A549 (cell line): ENCODE measurements around the gene IL10. TPM values are rescaled to one million over a fixed set of nuclear protein-coding genes. Genes with fewer than 3 reads are reported as not detected.
A peak's percentile ranks its signal among the peaks of the same experiment; 100 is the strongest.

Experiments
- ATAC-seq, 2 experiments: fragments of 200-7000 bp in 1 of 2; fragments of >200 bp in 1 of 2; cut with Nextera tagmentation in 1 of 2; cut with Tn5 transposase in 1 of 2; 3 replicates each; pipeline versions ENCODE4 v1.8.0 to v1.9.1; 2018 to 2020; ENCODE audit warnings: mild to moderate bottlenecking in 1 of 2, moderate library complexity in 1 of 2
- CTCF ChIA-PET: fragments of 300-600 bp; sonication (Branson Sonifier 250); formaldehyde crosslinking; extraction: SDS; loops from one replicate; lab custom pipeline; 2021; ENCODE audit warnings: antibody characterized with exemption, inconsistent platforms; lab: Yijun Ruan, JAX
- POLR2A ChIA-PET: fragments of 350-600 bp; formaldehyde crosslinking; extraction: SDS; loops from one replicate; lab custom pipeline; 2021; ENCODE audit warnings: antibody characterized with exemption, inconsistent platforms; lab: Yijun Ruan, JAX
- DNase-seq, 2 experiments: peaks; one replicate each; pipeline versions ENCODE4 v3.0.0 to v3.0.0-alpha.2; 2011 to 2016; ENCODE audit warnings: low read depth in 1 of 2, low spot score in 1 of 2
- FAIRE-seq: peaks from 2 replicates; lab custom pipeline; 2011; peaks lifted over from hg19 to GRCh38; lab: Jason Lieb, UNC
- H3K27ac ChIP-seq, 2 experiments: fragments of >200 bp; sonication (Bioruptor Twin); formaldehyde crosslinking; 3 replicates each; pipeline ENCODE4 v1.5.1; 2016 to 2017
- H3K4me1 ChIP-seq: fragments of >200 bp; sonication (Bioruptor Twin); formaldehyde crosslinking; 3 replicates; pipeline ENCODE4 v1.6.1; 2016
- H3K4me2 ChIP-seq: fragments of >200 bp; sonication (Bioruptor Twin); formaldehyde crosslinking; 3 replicates; pipeline ENCODE4 v1.6.1; 2016
- H3K4me3 ChIP-seq: fragments of >200 bp; sonication (Bioruptor Twin); formaldehyde crosslinking; 3 replicates; pipeline ENCODE4 v1.5.1; 2016
- H3K9me3 ChIP-seq: fragments of >200 bp; sonication (Bioruptor Twin); formaldehyde crosslinking; 3 replicates; pipeline ENCODE4 v1.6.1; 2016
- BCL3 ChIP-seq: fragments of >200 bp; sonication (Bioruptor Twin); formaldehyde crosslinking; IDR thresholded peaks from 3 replicates; pipeline ENCODE4 v1.6.1; 2016
- ELK1 ChIP-seq: fragments of 150-350 bp; IDR thresholded peaks from 2 replicates; pipeline ENCODE4 v1.6.1; 2014; ENCODE audit warnings: low read depth, mild to moderate bottlenecking, low read length
- EP300 ChIP-seq, 2 experiments: fragments of >200 bp; sonication (Bioruptor Twin); formaldehyde crosslinking; IDR thresholded peaks; 2 replicates in 1 of 2; 3 replicates in 1 of 2; pipeline ENCODE4 v1.6.1; 2016 to 2017
- FOSB ChIP-seq: fragments of 250-450 bp; sonication (Bioruptor Pico); IDR thresholded peaks from 2 replicates; pipeline ENCODE4 v1.5.0; 2020; ENCODE audit warnings: mild to moderate bottlenecking, moderate library complexity
- FOXS1 ChIP-seq: fragments of 250-450 bp; sonication (Bioruptor Pico); IDR thresholded peaks from 2 replicates; pipeline ENCODE4 v1.5.0; 2020; ENCODE audit warnings: mild to moderate bottlenecking, moderate library complexity
- GATA3 ChIP-seq: IDR thresholded peaks from 2 replicates; pipeline ENCODE4 v1.6.1; 2012; ENCODE audit warnings: borderline replicate concordance
- HEYL ChIP-seq: fragments of 250-450 bp; sonication (Bioruptor Pico); IDR thresholded peaks from 2 replicates; pipeline ENCODE4 v1.8.0; 2021; ENCODE audit warnings: mild to moderate bottlenecking, moderate library complexity
- KDM5A ChIP-seq: fragments of 200-600 bp; sonication (generic); IDR thresholded peaks from 2 replicates; pipeline ENCODE4 v1.6.1; 2016; ENCODE audit warnings: antibody characterized with exemption, mild to moderate bottlenecking
- RAD21 ChIP-seq, 2 experiments: fragments of >200 bp in 1 of 2; sonication (Bioruptor Twin) in 1 of 2; formaldehyde crosslinking in 1 of 2; IDR thresholded peaks in 1 of 2; conservative IDR thresholded peaks in 1 of 2; 2 replicates in 1 of 2; 3 replicates in 1 of 2; pipeline ENCODE4 v1.6.1; 2012 to 2018; ENCODE audit warnings: inconsistent platforms in 1 of 2
- REST ChIP-seq: fragments of 200-600 bp; sonication (generic); IDR thresholded peaks from 2 replicates; pipeline ENCODE4 v1.6.1; 2016; ENCODE audit warnings: antibody characterized with exemption, mild to moderate bottlenecking, moderate library complexity
- RFX5 ChIP-seq: fragments of 450-650 bp; IDR thresholded peaks from 2 replicates; pipeline ENCODE4 v1.7.1; 2014; ENCODE audit warnings: antibody characterized with exemption, mild to moderate bottlenecking, moderate library complexity
- SMC3 ChIP-seq: fragments of >200 bp; sonication (Bioruptor Twin); formaldehyde crosslinking; IDR thresholded peaks from 3 replicates; pipeline ENCODE4 v1.6.1; 2018; ENCODE audit warnings: inconsistent platforms
- SREBF2 ChIP-seq: fragments of 450-650 bp; IDR thresholded peaks from 2 replicates; pipeline ENCODE4 v1.6.1; 2014; ENCODE audit warnings: mild to moderate bottlenecking, moderate library complexity
- TFCP2L1 ChIP-seq: fragments of 250-450 bp; sonication (Bioruptor Pico); IDR thresholded peaks from 2 replicates; pipeline ENCODE4 v1.5.0; 2021; ENCODE audit warnings: mild to moderate bottlenecking
- ZC3H11A ChIP-seq: fragments of 450-650 bp; IDR thresholded peaks from 2 replicates; pipeline ENCODE4 v1.6.1; 2014; ENCODE audit warnings: antibody characterized with exemption, mild to moderate bottlenecking
- ZFP36 ChIP-seq: fragments of 450-650 bp; IDR thresholded peaks from 2 replicates; pipeline ENCODE4 v1.6.1; 2014; ENCODE audit warnings: borderline replicate concordance; ENCODE audit not compliant: partially characterized antibody
- ZSCAN20 ChIP-seq: fragments of 250-450 bp; sonication (Bioruptor Pico); IDR thresholded peaks from 2 replicates; pipeline ENCODE4 v1.8.0; 2022; ENCODE audit warnings: mild to moderate bottlenecking, moderate library complexity
- whole genome bisulfite sequencing: methylation state at CpG from one replicate; pipeline ENCODE4 v1.1.6; 2017; ENCODE audit errors: missing lambda C conversion rate; 5-methylcytosine and 5-hydroxymethylcytosine counted together
- polyA plus RNA-seq, 4 experiments: library from polyadenylated mRNA; depleted of rRNA in 3 of 4; stranded (reverse); fragments of >200 nt; fragmentation: RNase III in 1 of 4; extraction: RNeasy Plus Mini Kit Qiagen cat#74134 plus additional on column Dnase treatment in 1 of 4; gene quantifications; 2 replicates in 3 of 4; 3 replicates in 1 of 4; pipeline ENCODE4 v1.2.3, GENCODE V29; 2011 to 2017
- TF ChIP-seq, protein P1 (sequence below): IDR thresholded peaks from 2 replicates; pipeline ENCODE4 v1.6.1; 2012; ENCODE audit warnings: low read depth, borderline replicate concordance
- TF ChIP-seq, protein P2 (sequence below): fragments of >200 bp; sonication (Bioruptor Twin); formaldehyde crosslinking; IDR thresholded peaks from 3 replicates; pipeline ENCODE4 v1.5.1; 2016

The IL10 gene
- polyA plus RNA-seq, 2 of the 4 experiments (the other 2 are of a cell fraction): not detected

GRCh38 chr1:206798384-206798996 lies 26.2 kb upstream of the IL10 start:
- DNase-seq: no peak
- TF ChIP-seq HEYL (no peak), GATA3 (no peak), TFCP2L1 (no peak), ZC3H11A (no peak), SMC3 (no peak), ELK1 (no peak), FOSB (CRISPR knock-in tag) (no peak), REST (no peak), SREBF2 (no peak), RFX5 (no peak), ZFP36 (no peak), ZSCAN20 (no peak), EP300 (IDR thresholded peaks at IDR 0.05) (no peak), BCL3 (no peak), FOXS1 (CRISPR knock-in tag) (no peak)
- TF ChIP-seq, protein P1, sequence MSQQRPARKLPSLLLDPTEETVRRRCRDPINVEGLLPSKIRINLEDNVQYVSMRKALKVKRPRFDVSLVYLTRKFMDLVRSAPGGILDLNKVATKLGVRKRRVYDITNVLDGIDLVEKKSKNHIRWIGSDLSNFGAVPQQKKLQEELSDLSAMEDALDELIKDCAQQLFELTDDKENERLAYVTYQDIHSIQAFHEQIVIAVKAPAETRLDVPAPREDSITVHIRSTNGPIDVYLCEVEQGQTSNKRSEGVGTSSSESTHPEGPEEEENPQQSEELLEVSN: no peak
- no peak for FAIRE-seq
- H3K4me2 ChIP-seq: no peak overlapping the region
- ATAC-seq: no peak
- no peaks in the 10 kb centered on the region for H3K9me3 ChIP-seq
- CTCF ChIA-PET: interaction anchor here (0.7 to 2.4 kb wide), 12 partner anchors 11 to 184 kb away, joined by 3 to 8 read pairs (median 3); partner anchors contain the start of gene FCMR
- POLR2A ChIA-PET: no interaction called here
- 57% methylated on average over 13 of the region's 13 CpGs for WGBS
- H3K4me1 ChIP-seq: no peaks in the 10 kb centered on the region
- no peak overlapping the region for H3K4me3 ChIP-seq
- no peak overlapping the region for H3K27ac ChIP-seq

GRCh38 chr1:206797534-206798383 lies 25.5 kb upstream of the IL10 start:
- ChIA-PET POLR2A (no interaction called here), CTCF (interaction anchor here (0.7 to 2.4 kb wide), 14 partner anchors 10 to 184 kb away, joined by 3 to 8 read pairs (median 3); partner anchors contain the start of gene FCMR)
- no peak overlapping the region for H3K27ac ChIP-seq
- H3K9me3 ChIP-seq: no peaks in the 10 kb centered on the region
- FAIRE-seq (no peak), ATAC-seq (peak in 1 of 2 experiments; percentile 91; a peak in 3 of 6 replicates), DNase-seq (peak; percentile 17 to 35)
- TF ChIP-seq SMC3 (peak; percentile 34; the same call in 1 of the 3 replicates), RAD21 (conservative IDR thresholded peaks at IDR 0.05 in 1 of 2, IDR thresholded peaks at IDR 0.05 in 1 of 2) (peak in 1 of 2 experiments; percentile 37; a peak in 1 of 5 replicates), KDM5A (no peak)
- TF ChIP-seq, protein P2, sequence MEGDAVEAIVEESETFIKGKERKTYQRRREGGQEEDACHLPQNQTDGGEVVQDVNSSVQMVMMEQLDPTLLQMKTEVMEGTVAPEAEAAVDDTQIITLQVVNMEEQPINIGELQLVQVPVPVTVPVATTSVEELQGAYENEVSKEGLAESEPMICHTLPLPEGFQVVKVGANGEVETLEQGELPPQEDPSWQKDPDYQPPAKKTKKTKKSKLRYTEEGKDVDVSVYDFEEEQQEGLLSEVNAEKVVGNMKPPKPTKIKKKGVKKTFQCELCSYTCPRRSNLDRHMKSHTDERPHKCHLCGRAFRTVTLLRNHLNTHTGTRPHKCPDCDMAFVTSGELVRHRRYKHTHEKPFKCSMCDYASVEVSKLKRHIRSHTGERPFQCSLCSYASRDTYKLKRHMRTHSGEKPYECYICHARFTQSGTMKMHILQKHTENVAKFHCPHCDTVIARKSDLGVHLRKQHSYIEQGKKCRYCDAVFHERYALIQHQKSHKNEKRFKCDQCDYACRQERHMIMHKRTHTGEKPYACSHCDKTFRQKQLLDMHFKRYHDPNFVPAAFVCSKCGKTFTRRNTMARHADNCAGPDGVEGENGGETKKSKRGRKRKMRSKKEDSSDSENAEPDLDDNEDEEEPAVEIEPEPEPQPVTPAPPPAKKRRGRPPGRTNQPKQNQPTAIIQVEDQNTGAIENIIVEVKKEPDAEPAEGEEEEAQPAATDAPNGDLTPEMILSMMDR: peak; percentile 47
- no peaks in the 10 kb centered on the region for H3K4me1 ChIP-seq
- WGBS: 24% methylated on average over 8 of the region's 8 CpGs
- H3K4me3 ChIP-seq: no peak overlapping the region
- H3K4me2 ChIP-seq: no peak overlapping the region
